Activated T-cell treated with anti-CD3 and anti-CD28 coated beads for 4 hours (primary cell): ENCODE measurements around the gene RAD23B.
"Not testable (repeated sequence)": the region's sequence is repeated elsewhere in the genome, so short reads cannot be mapped to it uniquely, and the experiment has no call there.

Experiments used
- DNase-seq: peaks from one replicate; pipeline ENCODE4 v3.0.0-alpha.2; 2020

RAD23B gene

GRCh38 chr9:107282759-107283622, at the start of gene RAD23B:
Gene RAD23B, plus strand, starts transcription at chr9:107283279. Its CDS starts 351 bp downstream, at chr9:107283630.
- peak; percentile 98 for DNase-seq

GRCh38 chr9:107235765-107236442, 47.2 kb upstream of the RAD23B start:
- DNase-seq: no peak

GRCh38 chr9:107237873-107238272, 45.2 kb upstream of the RAD23B start:
- DNase-seq: no peak

GRCh38 chr9:107239474-107239873, 43.6 kb upstream of the RAD23B start:
- DNase-seq: no peak

GRCh38 chr9:107240260-107240659, 42.8 kb upstream of the RAD23B start:
- DNase-seq: no peak

GRCh38 chr9:107242073-107243030, 40.7 kb upstream of the RAD23B start:
- no peak for DNase-seq

- DNase-seq: peak; percentile 36
These were observed 39.3 kb upstream of the RAD23B start for GRCh38 chr9:107243742-107244141.

- DNase-seq: no peak
These were observed 36.5 kb upstream of the RAD23B start for GRCh38 chr9:107246259-107247254.

- DNase-seq: no peak
These were observed 34.4 kb upstream of the RAD23B start for GRCh38 chr9:107248714-107249113.

- no peak for DNase-seq
These were observed 33.9 kb upstream of the RAD23B start for GRCh38 chr9:107249131-107249533.

GRCh38 chr9:107249665-107250285, 33.3 kb upstream of the RAD23B start:
- DNase-seq: no peak

GRCh38 chr9:107251756-107252322, 31.2 kb upstream of the RAD23B start:
- DNase-seq: no peak

GRCh38 chr9:107258919-107259318, 24.2 kb upstream of the RAD23B start:
- no peak for DNase-seq

GRCh38 chr9:107259751-107260313, 23.2 kb upstream of the RAD23B start:
- not testable (repeated sequence) for DNase-seq

GRCh38 chr9:107260437-107261081, 22.5 kb upstream of the RAD23B start:
- no peak for DNase-seq

- DNase-seq: no peak
These were observed 22.0 kb upstream of the RAD23B start for GRCh38 chr9:107261106-107261505.

- DNase-seq: no peak
These were observed 19.8 kb upstream of the RAD23B start for GRCh38 chr9:107263289-107263688.

- DNase-seq: no peak
These were observed 16.3 kb upstream of the RAD23B start for GRCh38 chr9:107266624-107267368.

- DNase-seq: no peak
These were observed 14.5 kb upstream of the RAD23B start for GRCh38 chr9:107268560-107268959.
